ENCODE data around the gene TRIM52. TPM values are rescaled to one million over a fixed set of nuclear protein-coding genes. Genes with fewer than 3 reads are reported as not detected.
A peak's percentile ranks its signal among the peaks of the same experiment; 100 is the strongest.

TRIM52 gene
- total and polyA plus RNA-seq, 2 of the 13 experiments (the other 11 are each of a cell fraction or from before 2014, with no cell fraction given), result 7.2 to 11.6 TPM

DNA sequence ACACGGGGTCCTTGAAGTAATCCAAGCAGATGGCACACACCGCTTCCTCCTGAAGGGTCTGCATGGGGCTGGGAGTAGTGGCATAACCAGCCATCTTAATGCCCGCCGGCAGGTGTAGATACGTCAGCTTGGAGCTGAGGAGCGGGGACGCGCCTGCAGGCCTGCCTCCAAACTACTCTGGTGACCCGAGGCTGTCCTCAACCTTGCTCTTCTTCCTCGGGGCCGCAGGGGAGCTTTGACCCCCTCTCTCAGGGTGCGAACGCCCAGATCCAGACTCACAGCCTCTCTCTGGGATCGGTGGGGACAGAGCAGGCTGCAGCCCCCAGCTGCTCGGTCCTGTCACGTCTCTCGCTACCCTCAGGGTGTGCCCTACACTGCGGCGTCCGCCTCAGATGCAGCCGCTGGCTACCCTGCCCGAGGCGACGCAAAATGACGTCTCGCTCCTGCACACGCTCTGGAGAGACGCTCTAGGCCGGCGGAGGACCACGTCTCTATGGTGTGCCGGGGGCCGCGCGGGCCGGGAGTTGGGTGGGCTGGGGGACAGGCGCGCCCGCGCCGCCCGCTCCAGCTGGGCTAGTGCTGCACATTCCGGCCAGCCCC, at the start of gene TRIM52 (continued):
- TF ChIP-seq, protein P1, sequence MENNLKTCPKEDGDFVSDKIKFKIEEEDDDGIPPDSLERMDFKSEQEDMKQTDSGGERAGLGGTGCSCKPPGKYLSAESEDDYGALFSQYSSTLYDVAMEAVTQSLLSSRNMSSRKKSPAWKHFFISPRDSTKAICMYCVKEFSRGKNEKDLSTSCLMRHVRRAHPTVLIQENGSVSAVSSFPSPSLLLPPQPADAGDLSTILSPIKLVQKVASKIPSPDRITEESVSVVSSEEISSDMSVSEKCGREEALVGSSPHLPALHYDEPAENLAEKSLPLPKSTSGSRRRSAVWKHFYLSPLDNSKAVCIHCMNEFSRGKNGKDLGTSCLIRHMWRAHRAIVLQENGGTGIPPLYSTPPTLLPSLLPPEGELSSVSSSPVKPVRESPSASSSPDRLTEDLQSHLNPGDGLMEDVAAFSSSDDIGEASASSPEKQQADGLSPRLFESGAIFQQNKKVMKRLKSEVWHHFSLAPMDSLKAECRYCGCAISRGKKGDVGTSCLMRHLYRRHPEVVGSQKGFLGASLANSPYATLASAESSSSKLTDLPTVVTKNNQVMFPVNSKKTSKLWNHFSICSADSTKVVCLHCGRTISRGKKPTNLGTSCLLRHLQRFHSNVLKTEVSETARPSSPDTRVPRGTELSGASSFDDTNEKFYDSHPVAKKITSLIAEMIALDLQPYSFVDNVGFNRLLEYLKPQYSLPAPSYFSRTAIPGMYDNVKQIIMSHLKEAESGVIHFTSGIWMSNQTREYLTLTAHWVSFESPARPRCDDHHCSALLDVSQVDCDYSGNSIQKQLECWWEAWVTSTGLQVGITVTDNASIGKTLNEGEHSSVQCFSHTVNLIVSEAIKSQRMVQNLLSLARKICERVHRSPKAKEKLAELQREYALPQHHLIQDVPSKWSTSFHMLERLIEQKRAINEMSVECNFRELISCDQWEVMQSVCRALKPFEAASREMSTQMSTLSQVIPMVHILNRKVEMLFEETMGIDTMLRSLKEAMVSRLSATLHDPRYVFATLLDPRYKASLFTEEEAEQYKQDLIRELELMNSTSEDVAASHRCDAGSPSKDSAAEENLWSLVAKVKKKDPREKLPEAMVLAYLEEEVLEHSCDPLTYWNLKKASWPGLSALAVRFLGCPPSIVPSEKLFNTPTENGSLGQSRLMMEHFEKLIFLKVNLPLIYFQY (CRISPR knock-in tag; IDR thresholded peaks at IDR 0.05; ENCODE audit: borderline replicate concordance), result no peak
- TF ChIP-seq TAF1 (CRISPR knock-in tag; IDR thresholded peaks at IDR 0.05) (peak; percentile 97), ZNF839 (CRISPR knock-in tag; IDR thresholded peaks at IDR 0.05; ENCODE audit: borderline replicate concordance) (no peak), ZNF274 (CRISPR knock-in tag; IDR thresholded peaks at IDR 0.05) (peak; percentile 46), CEBPB (IDR thresholded peaks at IDR 0.05; ENCODE audit: borderline replicate concordance, low read depth, low read length) (no peak), TOPORS (CRISPR knock-in tag; IDR thresholded peaks at IDR 0.05) (peak; percentile 72; the same call in 1 of the 2 replicates), ZFP90 (CRISPR knock-in tag; IDR thresholded peaks at IDR 0.05; ENCODE audit: borderline replicate concordance) (no peak; the same call in 1 of the 2 replicates), CSRNP2 (CRISPR knock-in tag; conservative IDR thresholded peaks at IDR 0.05; ENCODE audit: low read depth) (no peak), NFE2L1 (CRISPR knock-in tag; IDR thresholded peaks at IDR 0.05; ENCODE audit: borderline replicate concordance) (no peak), YEATS4 (CRISPR knock-in tag; IDR thresholded peaks at IDR 0.05; ENCODE audit: borderline replicate concordance) (no peak; the same call in 1 of the 2 replicates), EP300 (IDR thresholded peaks at IDR 0.05; ENCODE audit: low read depth in 2 of 2, low read length in 2 of 2) (0 out of 4 replicates have a peak, but pooled peaks of 1 of the 2 experiments have one; percentile 10), EP300 (CRISPR knock-in tag; IDR thresholded peaks at IDR 0.05; ENCODE audit: borderline replicate concordance) (peak; percentile 36; the same call in 1 of the 2 replicates), ZNF337 (CRISPR knock-in tag; IDR thresholded peaks at IDR 0.05; ENCODE audit: borderline replicate concordance, low read depth) (no peak), ZNF577 (CRISPR knock-in tag; IDR thresholded peaks at IDR 0.05; ENCODE audit: borderline replicate concordance, low read depth) (no peak), MED8 (CRISPR knock-in tag; IDR thresholded peaks at IDR 0.05; ENCODE audit: insufficient replicate concordance) (peak; percentile 42), ZNF292 (CRISPR knock-in tag; IDR thresholded peaks at IDR 0.05; ENCODE audit: borderline replicate concordance, low read depth) (peak; percentile 81; the same call in 1 of the 2 replicates), ZNF558 (CRISPR knock-in tag; IDR thresholded peaks at IDR 0.05; ENCODE audit: borderline replicate concordance) (no peak), KAT8 (CRISPR knock-in tag; IDR thresholded peaks at IDR 0.05) (peak; percentile 96), JUND (CRISPR knock-in tag; IDR thresholded peaks at IDR 0.05) (no peak), ZNF253 (CRISPR knock-in tag; IDR thresholded peaks at IDR 0.05; ENCODE audit: borderline replicate concordance) (no peak; the same call in 1 of the 2 replicates), MTF2 (CRISPR knock-in tag; IDR thresholded peaks at IDR 0.05; ENCODE audit: borderline replicate concordance) (no peak), ZNF589 (CRISPR knock-in tag; conservative IDR thresholded peaks at IDR 0.05) (peak; percentile 56; the same call in 1 of the 2 replicates), ZSCAN9 (CRISPR knock-in tag; IDR thresholded peaks at IDR 0.05; ENCODE audit: borderline replicate concordance) (no peak), ZNF777 (CRISPR knock-in tag; IDR thresholded peaks at IDR 0.05) (no peak), RFX3 (CRISPR knock-in tag; IDR thresholded peaks at IDR 0.05) (no peak)

Measured in HepG2 (cell line).